Activated naive CD4-positive, alpha-beta T cell treated with anti-CD3 and anti-CD28 coated beads, Interleukin-2, amount 10 ng/mL, durations not matched to agents 7 days and 5 days (primary cell): Measurements from ENCODE around the gene IFT22.
"Not testable (repeated sequence)": the region's sequence is repeated elsewhere in the genome, so short reads cannot be mapped to it uniquely, and the experiment has no call there.

ENCODE experiments used
- CTCF ChIA-PET: fragments of 350-600 bp; sonication (Branson Sonifier 250); formaldehyde crosslinking; loops from one replicate; lab custom pipeline; 2021; ENCODE audit warnings: antibody characterized with exemption; lab: Charles Lee
- DNase-seq: peaks from one replicate; pipeline ENCODE4 v3.0.0-alpha.2; 2020
- H3K27ac Mint-ChIP-seq: one replicate; pipeline ENCODE4 v1.8.0; 2021; ENCODE audit warnings: mild to moderate bottlenecking, moderate library complexity, mixed read lengths
- H3K27me3 Mint-ChIP-seq: one replicate; pipeline ENCODE4 v1.8.0; 2021; ENCODE audit warnings: mild to moderate bottlenecking, mixed read lengths
- H3K36me3 Mint-ChIP-seq: one replicate; pipeline ENCODE4 v1.8.0; 2021; ENCODE audit warnings: mixed read lengths
- H3K4me1 Mint-ChIP-seq: one replicate; pipeline ENCODE4 v1.8.0; 2021; ENCODE audit warnings: mixed read lengths
- H3K4me3 Mint-ChIP-seq: one replicate; pipeline ENCODE4 v1.8.0; 2021; ENCODE audit warnings: mild to moderate bottlenecking, moderate library complexity, mixed read lengths
- H3K9me3 Mint-ChIP-seq: one replicate; pipeline ENCODE4 v1.8.0; 2021; ENCODE audit warnings: mixed read lengths

IFT22 gene

GRCh38 chr7:101321491-101322401, at the start of gene IFT22:
Gene IFT22 (minus strand): TSS chr7:101321812. CDS start chr7:101321709, 103 bp downstream.
- H3K4me1 Mint-ChIP-seq: peaks cover 20% of the 10 kb centered on the region
- H3K36me3 Mint-ChIP-seq: no peaks in the 10 kb centered on the region
- peak within 1 kb of the TSS; percentile 88 for H3K27ac Mint-ChIP-seq
- no peaks in the 10 kb centered on the region for H3K9me3 Mint-ChIP-seq
- H3K27me3 Mint-ChIP-seq: peaks cover 9% of the 10 kb centered on the region
- peak within 1 kb of the TSS; percentile 87 for H3K4me3 Mint-ChIP-seq
- peak; percentile 93 for DNase-seq
- CTCF ChIA-PET: interaction anchor here (0.9 to 1.0 kb wide), 2 partner anchors 11 to 90 kb away, joined by 3 to 4 read pairs; no protein-coding TSS in a partner anchor

DNA sequence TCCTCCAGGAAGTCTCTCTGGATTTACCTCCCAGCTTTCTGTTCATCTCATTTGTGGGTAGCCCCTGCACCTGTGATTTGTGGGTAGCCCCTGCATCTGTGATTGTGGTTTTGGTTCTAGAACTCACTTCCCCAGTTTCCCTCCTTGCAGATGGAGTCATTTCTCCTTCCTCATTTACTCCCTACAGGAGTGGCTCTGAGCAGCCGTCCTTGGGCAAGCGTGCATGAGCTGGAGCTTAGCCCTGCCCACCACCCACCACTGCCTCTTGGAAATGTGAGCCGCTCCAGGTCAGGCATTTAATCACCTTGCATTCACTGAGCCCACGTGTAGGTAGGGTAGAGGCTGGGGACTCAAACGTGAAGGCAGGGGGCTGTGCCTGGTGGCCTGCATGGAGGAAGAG, 49.2 kb upstream of the IFT22 start:
- CTCF ChIA-PET: interaction anchor here (1.3 to 3.0 kb wide), 2 partner anchors 40 to 70 kb away, joined by 4 to 12 read pairs; no protein-coding TSS in a partner anchor
- no peak overlapping the region for H3K27ac Mint-ChIP-seq
- no peaks in the 10 kb centered on the region for H3K9me3 Mint-ChIP-seq
- peaks cover 42% of the 10 kb centered on the region for H3K27me3 Mint-ChIP-seq
- DNase-seq: no peak
- peaks cover 7% of the 10 kb centered on the region for H3K4me1 Mint-ChIP-seq
- H3K4me3 Mint-ChIP-seq: no peak overlapping the region
- no peaks in the 10 kb centered on the region for H3K36me3 Mint-ChIP-seq

DNA sequence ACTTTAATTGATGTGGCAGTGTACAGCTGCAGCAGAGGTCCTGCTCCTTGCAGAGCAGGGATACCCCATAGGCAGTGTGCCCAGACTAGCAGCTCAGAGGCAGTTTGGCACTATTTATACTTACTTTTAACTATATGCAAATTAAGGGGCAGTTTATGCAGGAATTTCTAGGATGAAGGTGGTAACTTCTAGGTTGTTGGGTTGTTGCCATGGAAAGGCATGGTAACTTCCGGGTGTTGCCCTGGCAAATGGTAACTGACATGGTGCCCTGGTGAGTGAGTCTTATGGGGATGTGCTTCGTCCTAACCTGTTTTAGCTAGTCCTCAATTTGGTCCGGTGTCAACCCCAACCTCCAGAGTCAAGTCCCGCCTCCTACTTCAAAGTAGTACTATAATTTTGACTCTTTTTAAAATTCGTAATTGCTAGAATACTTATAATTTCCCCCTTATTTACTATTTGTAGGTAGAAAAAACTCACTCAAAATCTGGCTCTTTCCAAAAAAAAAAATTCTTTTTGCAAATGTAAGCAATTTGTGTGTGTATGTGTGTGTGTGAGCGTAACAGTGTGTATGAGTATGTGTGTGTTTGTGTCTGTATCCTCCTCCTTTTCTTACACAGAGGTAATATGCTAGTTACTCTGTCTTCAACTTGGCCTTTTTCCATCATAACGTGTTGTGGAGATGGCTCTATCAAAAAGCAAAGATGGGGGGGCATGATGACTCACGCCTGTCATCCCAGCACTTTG, 47.0 kb upstream of the IFT22 start:
- H3K9me3 Mint-ChIP-seq: no peaks in the 10 kb centered on the region
- no peak overlapping the region for H3K4me3 Mint-ChIP-seq
- H3K27ac Mint-ChIP-seq: no peak overlapping the region
- peaks cover 7% of the 10 kb centered on the region for H3K4me1 Mint-ChIP-seq
- CTCF ChIA-PET: interaction anchor here (1.0 to 2.8 kb wide), 3 partner anchors 43 to 138 kb away, joined by 3 to 12 read pairs (median 5); no protein-coding TSS in a partner anchor
- H3K36me3 Mint-ChIP-seq: no peaks in the 10 kb centered on the region
- DNase-seq: no peak
- H3K27me3 Mint-ChIP-seq: peaks cover 54% of the 10 kb centered on the region

- Mint-ChIP-seq H3K27ac (no peak overlapping the region), H3K4me1 (peaks cover 7% of the 10 kb centered on the region), H3K27me3 (peaks cover 54% of the 10 kb centered on the region), H3K4me3 (no peak overlapping the region), H3K36me3 (no peaks in the 10 kb centered on the region), H3K9me3 (no peaks in the 10 kb centered on the region)
- CTCF ChIA-PET: interaction anchor here (1.4 to 2.8 kb wide), 2 partner anchors 43 to 139 kb away, joined by 5 to 12 read pairs; no protein-coding TSS in a partner anchor
- DNase-seq: no peak
These were observed 46.1 kb upstream of the IFT22 start for GRCh38 chr7:101367676-101368075.

DNA sequence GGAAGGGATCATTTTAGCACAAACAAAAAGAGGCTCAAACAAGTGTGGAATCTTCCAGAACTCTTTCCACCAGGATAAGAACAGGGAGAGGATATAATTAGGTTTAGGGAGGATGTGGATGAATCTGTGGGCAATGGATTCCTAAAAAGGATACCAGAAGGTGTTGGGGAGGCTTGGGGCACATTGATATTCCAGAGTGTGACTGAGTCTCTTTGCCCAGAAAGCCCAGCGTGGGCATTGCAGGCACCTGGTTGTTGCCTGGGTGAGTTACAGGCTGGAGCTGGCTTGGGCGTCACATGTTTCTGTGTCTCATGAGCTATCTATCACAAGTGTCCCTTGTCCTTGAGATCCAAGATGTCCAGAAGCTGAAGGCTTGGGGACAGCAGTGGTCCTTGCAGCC, 44.3 kb upstream of the IFT22 start:
- Mint-ChIP-seq H3K36me3 (no peaks in the 10 kb centered on the region), H3K27me3 (peaks cover 60% of the 10 kb centered on the region), H3K9me3 (no peaks in the 10 kb centered on the region), H3K27ac (peak overlapping the region; percentile 35), H3K4me1 (peaks cover 7% of the 10 kb centered on the region), H3K4me3 (no peak overlapping the region)
- CTCF ChIA-PET: interaction anchor here (1.9 to 4.5 kb wide), 3 partner anchors 45 to 141 kb away, joined by 13 to 40 read pairs (median 32); no protein-coding TSS in a partner anchor
- DNase-seq: no peak

- H3K4me3 Mint-ChIP-seq: no peak overlapping the region
- H3K27ac Mint-ChIP-seq: no peak overlapping the region
- H3K9me3 Mint-ChIP-seq: no peaks in the 10 kb centered on the region
- H3K36me3 Mint-ChIP-seq: no peaks in the 10 kb centered on the region
- peak; percentile 77 for DNase-seq
- CTCF ChIA-PET: interaction anchor here (0.7 to 4.5 kb wide), 16 partner anchors 9 to 143 kb away, joined by 3 to 40 read pairs (median 5); no protein-coding TSS in a partner anchor
- peaks cover 59% of the 10 kb centered on the region for H3K27me3 Mint-ChIP-seq
- H3K4me1 Mint-ChIP-seq: no peaks in the 10 kb centered on the region
These were observed 42.2 kb upstream of the IFT22 start for GRCh38 chr7:101363734-101364374.

GRCh38 chr7:101363196-101363733, 41.7 kb upstream of the IFT22 start:
- no peak overlapping the region for H3K27ac Mint-ChIP-seq
- no peak for DNase-seq
- no peaks in the 10 kb centered on the region for H3K9me3 Mint-ChIP-seq
- no peaks in the 10 kb centered on the region for H3K36me3 Mint-ChIP-seq
- no peak overlapping the region for H3K4me3 Mint-ChIP-seq
- peaks cover 59% of the 10 kb centered on the region for H3K27me3 Mint-ChIP-seq
- CTCF ChIA-PET: interaction anchor here (4.0 to 4.5 kb wide), 2 partner anchors 48 to 144 kb away, joined by 32 to 40 read pairs; no protein-coding TSS in a partner anchor
- no peaks in the 10 kb centered on the region for H3K4me1 Mint-ChIP-seq

DNA sequence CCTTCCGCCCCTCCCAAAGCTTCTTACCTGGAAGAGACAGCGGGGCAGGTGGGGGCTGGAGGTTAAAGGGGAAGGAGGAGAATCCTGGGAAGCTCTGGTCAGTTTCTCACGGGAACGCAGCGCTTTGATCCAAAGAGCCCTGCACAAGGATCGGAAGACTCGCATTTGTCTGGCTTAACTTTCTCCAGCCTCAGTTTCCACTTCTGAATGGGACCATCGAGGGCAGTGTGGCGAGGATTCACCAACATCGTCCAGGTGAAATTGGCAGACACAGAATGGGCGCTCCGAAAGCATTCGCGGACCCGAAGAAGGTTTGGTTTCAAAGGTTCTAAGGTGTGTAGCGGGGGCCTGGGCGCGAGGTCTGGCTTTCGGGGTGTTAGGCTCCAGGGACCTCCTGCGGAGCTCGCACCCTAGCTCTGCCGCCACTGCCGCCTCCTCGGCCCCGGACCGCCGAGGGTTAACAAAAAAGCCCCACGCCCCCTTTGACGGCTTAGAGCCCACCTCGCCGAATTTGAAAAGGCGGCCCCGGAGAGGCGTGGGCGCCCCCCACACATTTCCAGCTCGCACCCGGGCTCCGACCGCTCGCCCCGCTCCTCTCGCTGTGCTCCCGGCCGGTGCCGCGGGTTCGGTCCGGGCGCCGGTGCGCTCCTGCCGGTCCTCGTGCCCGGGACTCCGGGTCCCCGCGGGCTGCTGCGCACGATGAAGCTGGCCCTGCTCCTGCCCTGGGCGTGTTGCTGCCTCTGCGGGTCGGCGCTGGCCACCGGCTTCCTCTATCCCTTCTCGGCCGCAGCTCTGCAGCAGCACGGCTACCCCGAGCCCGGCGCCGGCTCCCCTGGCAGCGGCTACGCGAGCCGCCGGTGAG, 41.0 kb upstream of the IFT22 start, which contains the start of gene COL26A1:
TSS of gene COL26A1 (plus strand) at position 542 of the 862 bp plus-strand sequence. CDS start at position 700, 158 bp downstream.
- Mint-ChIP-seq H3K36me3 (no peaks in the 10 kb centered on the region), H3K4me1 (no peaks in the 10 kb centered on the region), H3K4me3 (no peak within 1 kb of the TSS), H3K9me3 (no peaks in the 10 kb centered on the region), H3K27me3 (peaks cover 56% of the 10 kb centered on the region), H3K27ac (no peak within 1 kb of the TSS)
- no peak for DNase-seq
- CTCF ChIA-PET: interaction anchor here (1.5 to 4.5 kb wide), 3 partner anchors 11 to 145 kb away, joined by 4 to 40 read pairs (median 32); no protein-coding TSS in a partner anchor

DNA sequence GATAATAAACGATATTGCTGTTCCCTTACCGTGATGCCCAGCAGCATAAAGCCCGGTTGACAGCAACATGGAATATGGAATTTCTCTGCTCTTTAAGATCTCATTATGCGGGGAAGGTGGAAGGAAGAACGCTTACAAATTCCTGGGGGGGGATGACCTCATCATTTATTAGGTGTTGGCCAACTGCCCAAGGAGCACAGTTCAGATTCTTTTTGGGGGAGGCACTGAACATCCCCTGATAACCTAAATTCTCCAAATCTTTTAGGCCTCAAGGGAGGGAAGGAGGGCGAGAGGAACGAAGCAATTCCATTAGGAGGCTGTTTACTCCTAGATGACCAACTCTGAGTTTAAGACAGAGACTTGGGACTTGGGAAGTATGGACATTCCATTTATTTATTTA, 35.8 kb upstream of the IFT22 start:
- CTCF ChIA-PET: no interaction called here
- DNase-seq: no peak
- Mint-ChIP-seq H3K27ac (no peak overlapping the region), H3K36me3 (no peaks in the 10 kb centered on the region), H3K4me1 (peaks cover 6% of the 10 kb centered on the region), H3K27me3 (peaks cover 36% of the 10 kb centered on the region), H3K4me3 (no peak overlapping the region), H3K9me3 (no peaks in the 10 kb centered on the region)

DNA sequence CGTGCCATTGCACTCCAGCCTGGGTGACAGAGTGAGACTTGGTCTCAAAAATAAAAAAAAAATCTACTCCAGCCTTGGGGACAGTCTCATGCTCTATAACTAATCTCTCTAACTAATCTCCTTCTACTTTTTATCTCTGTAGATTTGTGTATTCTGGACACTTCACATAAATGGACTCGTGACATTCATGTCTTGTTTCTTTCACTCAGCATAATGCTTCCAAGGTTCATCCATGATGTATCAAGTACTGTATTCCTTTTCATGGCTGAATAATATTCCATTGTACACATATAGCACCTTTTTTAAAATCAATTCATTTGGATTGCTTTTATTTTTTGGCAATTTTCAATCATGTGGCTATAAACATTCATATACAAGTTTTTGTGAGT, 31.3 kb upstream of the IFT22 start:
- Mint-ChIP-seq H3K4me1 (peaks cover 13% of the 10 kb centered on the region), H3K4me3 (no peak overlapping the region), H3K36me3 (no peaks in the 10 kb centered on the region), H3K9me3 (peaks cover 2% of the 10 kb centered on the region), H3K27ac (peak overlapping the region; percentile 53), H3K27me3 (peaks cover 32% of the 10 kb centered on the region)
- no peak for DNase-seq
- CTCF ChIA-PET: interaction anchor here (1.0 kb wide), 2 partner anchors 38 to 44 kb away, joined by 3 to 4 read pairs; no protein-coding TSS in a partner anchor

DNA sequence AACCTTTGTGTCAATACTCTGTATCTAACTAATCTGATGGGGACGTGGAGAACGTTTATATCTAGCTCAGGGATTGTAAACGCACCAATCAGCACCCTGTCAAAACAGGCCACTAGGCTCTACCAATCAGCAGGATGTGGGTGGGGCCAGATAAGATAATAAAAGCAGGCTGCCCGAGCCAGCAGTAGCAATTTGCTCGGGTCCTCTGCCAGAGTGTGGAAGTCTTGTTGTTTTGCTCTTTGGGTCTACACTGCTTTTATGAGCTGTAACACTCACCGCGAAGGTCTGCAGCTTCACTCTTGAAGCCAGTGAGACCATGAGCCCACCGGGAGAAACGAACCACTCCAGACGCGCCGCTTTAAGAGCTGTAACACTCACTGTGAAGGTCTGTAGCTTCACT, 27.7 kb upstream of the IFT22 start:
- not testable (repeated sequence) for H3K36me3 Mint-ChIP-seq, H3K9me3 Mint-ChIP-seq, DNase-seq, H3K27ac Mint-ChIP-seq, H3K4me3 Mint-ChIP-seq
- CTCF ChIA-PET: interaction anchor here (0.7 kb wide), 1 partner anchor 35 kb away, joined by 3 read pairs; no protein-coding TSS in a partner anchor
- H3K27me3 Mint-ChIP-seq: peaks cover 24% of the 10 kb centered on the region
- H3K4me1 Mint-ChIP-seq: peaks cover 13% of the 10 kb centered on the region

DNA sequence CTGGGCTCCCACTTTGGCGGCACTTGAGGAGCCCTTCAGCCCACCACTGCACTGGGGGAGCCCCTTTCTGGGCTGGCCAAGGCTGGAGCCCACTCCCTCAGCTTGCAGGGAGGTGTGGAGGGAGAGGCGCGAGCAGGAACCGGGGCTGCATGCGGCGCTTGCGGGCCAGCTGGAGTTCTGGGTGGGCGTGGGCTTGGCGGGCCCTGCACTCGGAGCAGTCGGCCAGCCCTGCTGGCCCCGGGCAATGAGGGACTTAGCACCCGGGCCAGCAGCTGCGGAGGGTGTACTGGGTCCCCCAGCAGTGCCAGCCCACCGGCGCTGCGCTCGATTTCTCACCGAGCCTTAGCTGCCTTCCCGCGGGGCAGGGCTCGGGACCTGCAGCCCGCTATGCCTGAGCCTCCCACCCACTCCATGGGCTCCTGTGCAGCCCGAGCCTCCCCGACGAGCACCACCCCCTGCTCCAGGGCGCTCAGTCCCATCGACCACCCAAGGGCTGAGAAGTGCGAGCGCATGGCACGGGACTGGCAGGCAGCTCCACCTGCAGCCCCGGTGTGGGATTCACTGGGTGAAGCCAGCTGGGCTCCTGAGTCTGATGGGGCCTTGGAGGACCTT, 26.9 kb upstream of the IFT22 start:
- H3K9me3 Mint-ChIP-seq, H3K4me3 Mint-ChIP-seq, H3K27ac Mint-ChIP-seq, H3K36me3 Mint-ChIP-seq, CTCF ChIA-PET, DNase-seq: not testable (repeated sequence)
- Mint-ChIP-seq H3K4me1 (peaks cover 13% of the 10 kb centered on the region), H3K27me3 (peaks cover 18% of the 10 kb centered on the region)
